ENCODE results near the gene CAB39. TPM values are rescaled to one million over a fixed set of nuclear protein-coding genes. Genes with fewer than 3 reads are reported as not detected.

Gene CAB39
- total and polyA plus RNA-seq, 2 experiments from 2014 or later: 18.7 to 67.5 TPM

- Mint-ChIP-seq H3K27me3 (ENCODE audit: insufficient read depth, low read depth, poor library complexity) (peaks cover 2% of the 10 kb centered on the region), H3K36me3 (ENCODE audit: low read depth) (peaks cover 41% of the 10 kb centered on the region), H3K9me3 (peaks cover 16% of the 10 kb centered on the region), H3K4me3 (no peak overlapping the region), H3K4me1 (peaks cover 18% of the 10 kb centered on the region), H3K27ac (peak overlapping the region; percentile 4)
- Histone ChIP-seq H2AFZ (no peak overlapping the region), H3F3A (replicated peaks; ENCODE audit: low read depth) (no peaks in the 10 kb centered on the region), H3K27ac (ENCODE audit: low read depth) (0 out of 2 replicates have a peak overlapping the region, but pooled peaks have one; percentile 40), H3K36me3 (ENCODE audit: insufficient read depth) (0 out of 2 replicates have a peak, but pooled peaks cover 3% of the 10 kb centered on the region), H3K4me3 (no peak overlapping the region), H3K4me1 (ENCODE audit: insufficient read depth) (no peaks in the 10 kb centered on the region), H3K4me2 (no peak overlapping the region), H3K79me2 (replicated peaks; ENCODE audit: insufficient read depth) (peaks cover 49% of the 10 kb centered on the region), H4K20me1 (replicated peaks; ENCODE audit: insufficient read depth) (no peaks in the 10 kb centered on the region; the same call in 1 of the 2 replicates), H3K27me3 (ENCODE audit: insufficient read depth) (no peaks in the 10 kb centered on the region), H3K9me2 (ENCODE audit: insufficient read depth) (no peaks in the 10 kb centered on the region)
- TF ChIP-seq, protein P1, sequence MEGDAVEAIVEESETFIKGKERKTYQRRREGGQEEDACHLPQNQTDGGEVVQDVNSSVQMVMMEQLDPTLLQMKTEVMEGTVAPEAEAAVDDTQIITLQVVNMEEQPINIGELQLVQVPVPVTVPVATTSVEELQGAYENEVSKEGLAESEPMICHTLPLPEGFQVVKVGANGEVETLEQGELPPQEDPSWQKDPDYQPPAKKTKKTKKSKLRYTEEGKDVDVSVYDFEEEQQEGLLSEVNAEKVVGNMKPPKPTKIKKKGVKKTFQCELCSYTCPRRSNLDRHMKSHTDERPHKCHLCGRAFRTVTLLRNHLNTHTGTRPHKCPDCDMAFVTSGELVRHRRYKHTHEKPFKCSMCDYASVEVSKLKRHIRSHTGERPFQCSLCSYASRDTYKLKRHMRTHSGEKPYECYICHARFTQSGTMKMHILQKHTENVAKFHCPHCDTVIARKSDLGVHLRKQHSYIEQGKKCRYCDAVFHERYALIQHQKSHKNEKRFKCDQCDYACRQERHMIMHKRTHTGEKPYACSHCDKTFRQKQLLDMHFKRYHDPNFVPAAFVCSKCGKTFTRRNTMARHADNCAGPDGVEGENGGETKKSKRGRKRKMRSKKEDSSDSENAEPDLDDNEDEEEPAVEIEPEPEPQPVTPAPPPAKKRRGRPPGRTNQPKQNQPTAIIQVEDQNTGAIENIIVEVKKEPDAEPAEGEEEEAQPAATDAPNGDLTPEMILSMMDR (conservative IDR thresholded peaks at IDR 0.05; ENCODE audit: low read depth in 2 of 2): no peak
- TF ChIP-seq NANOG (IDR thresholded peaks at IDR 0.05; ENCODE audit: borderline replicate concordance) (no peak), ZNF331 (CRISPR knock-in tag; IDR thresholded peaks at IDR 0.05; ENCODE audit: low read depth) (no peak), ZNF462 (CRISPR knock-in tag; IDR thresholded peaks at IDR 0.05) (no peak), ZNF114 (CRISPR knock-in tag; IDR thresholded peaks at IDR 0.05) (no peak)
- ATAC-seq (no peak), DNase-seq (ENCODE audit: low spot score) (no peak)
These were observed 68.6 kb downstream of the CAB39 start for GRCh38 chr2:230781130-230781797.
